ENCODE results near the gene BUB1B.
"Not testable (repeated sequence)": the region's sequence is repeated elsewhere in the genome, so short reads cannot be mapped to it uniquely, and the experiment has no call there.

The BUB1B gene

DNA sequence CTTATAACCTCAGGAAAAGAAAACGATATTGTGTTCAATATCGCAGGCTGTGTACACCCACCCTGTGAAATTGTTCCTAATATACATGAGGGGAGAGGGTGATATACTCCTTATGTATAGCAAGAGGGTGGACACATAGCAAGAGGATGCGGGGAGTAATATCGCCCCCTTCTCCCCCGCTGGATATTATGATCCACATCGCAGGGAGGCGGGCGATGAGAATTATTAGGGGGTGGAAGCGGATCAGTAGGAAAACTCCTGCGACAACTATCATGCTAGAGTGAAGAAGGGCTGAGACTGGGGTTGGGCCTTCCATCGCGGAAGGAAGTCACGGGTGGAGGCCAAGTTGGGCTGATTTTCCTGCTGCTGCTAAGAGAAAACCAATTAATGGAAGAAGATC is 27.3 kb upstream of the BUB1B start:
- H3K27ac ChIP-seq = no peak overlapping the region
- no peak for TF ChIP-seq ZFX (IDR thresholded peaks at IDR 0.05)
- TF ChIP-seq, protein P1, sequence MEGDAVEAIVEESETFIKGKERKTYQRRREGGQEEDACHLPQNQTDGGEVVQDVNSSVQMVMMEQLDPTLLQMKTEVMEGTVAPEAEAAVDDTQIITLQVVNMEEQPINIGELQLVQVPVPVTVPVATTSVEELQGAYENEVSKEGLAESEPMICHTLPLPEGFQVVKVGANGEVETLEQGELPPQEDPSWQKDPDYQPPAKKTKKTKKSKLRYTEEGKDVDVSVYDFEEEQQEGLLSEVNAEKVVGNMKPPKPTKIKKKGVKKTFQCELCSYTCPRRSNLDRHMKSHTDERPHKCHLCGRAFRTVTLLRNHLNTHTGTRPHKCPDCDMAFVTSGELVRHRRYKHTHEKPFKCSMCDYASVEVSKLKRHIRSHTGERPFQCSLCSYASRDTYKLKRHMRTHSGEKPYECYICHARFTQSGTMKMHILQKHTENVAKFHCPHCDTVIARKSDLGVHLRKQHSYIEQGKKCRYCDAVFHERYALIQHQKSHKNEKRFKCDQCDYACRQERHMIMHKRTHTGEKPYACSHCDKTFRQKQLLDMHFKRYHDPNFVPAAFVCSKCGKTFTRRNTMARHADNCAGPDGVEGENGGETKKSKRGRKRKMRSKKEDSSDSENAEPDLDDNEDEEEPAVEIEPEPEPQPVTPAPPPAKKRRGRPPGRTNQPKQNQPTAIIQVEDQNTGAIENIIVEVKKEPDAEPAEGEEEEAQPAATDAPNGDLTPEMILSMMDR (conservative IDR thresholded peaks at IDR 0.05) = no peak

DNA sequence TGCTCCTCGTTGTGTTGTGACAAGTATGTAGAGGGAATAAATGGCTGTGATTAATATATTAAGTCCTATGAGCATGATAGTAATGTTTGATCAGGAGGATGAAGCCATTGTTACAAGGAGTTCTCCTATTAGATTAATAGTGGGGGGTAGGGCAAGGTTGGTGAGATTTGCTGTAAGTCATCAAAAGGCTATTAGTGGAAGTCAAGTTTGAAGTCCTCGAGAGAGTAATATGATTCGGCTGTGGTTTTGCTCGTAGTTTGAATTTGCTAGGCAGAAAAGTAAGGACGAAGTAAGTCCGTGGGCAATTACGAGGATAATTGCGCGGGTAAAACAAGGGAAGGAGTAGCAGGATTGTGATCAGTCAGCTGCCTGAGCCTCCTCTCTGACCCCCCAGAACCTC is 26.0 kb upstream of the BUB1B start:
- H3K27ac ChIP-seq = no peak overlapping the region
- TF ChIP-seq ZFX (IDR thresholded peaks at IDR 0.05) = no peak
- TF ChIP-seq, protein P1 (conservative IDR thresholded peaks at IDR 0.05) = no peak

DNA sequence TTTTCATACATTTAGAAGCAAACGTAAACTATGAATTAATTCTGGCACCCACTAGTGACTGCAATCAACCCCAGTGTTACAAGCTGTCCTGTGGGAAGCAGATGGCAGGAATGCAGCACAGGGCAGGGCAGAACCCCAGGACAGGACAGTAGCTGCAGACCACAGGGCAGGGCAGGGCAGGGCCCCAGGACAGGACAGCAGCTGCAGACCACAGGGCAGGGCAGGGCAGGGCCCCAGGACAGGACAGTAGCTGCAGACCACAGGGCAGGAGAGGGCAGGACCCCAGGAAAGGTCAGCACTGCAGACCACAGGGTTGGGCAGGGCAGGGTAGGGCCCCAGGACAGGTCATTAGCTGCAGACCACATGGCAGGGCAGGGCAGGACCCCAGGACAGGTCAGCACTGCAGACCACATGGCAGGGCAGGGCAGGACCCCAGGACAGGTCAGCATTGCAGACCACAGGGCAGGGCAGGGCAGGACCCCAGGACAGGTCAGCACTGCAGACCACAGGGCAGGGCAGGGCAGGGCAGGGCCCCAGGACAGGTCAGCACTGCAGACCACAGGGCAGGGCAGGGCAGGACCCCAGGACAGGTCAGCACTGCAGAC is 24.9 kb upstream of the BUB1B start:
- not testable (repeated sequence) for H3K27ac ChIP-seq

DNA sequence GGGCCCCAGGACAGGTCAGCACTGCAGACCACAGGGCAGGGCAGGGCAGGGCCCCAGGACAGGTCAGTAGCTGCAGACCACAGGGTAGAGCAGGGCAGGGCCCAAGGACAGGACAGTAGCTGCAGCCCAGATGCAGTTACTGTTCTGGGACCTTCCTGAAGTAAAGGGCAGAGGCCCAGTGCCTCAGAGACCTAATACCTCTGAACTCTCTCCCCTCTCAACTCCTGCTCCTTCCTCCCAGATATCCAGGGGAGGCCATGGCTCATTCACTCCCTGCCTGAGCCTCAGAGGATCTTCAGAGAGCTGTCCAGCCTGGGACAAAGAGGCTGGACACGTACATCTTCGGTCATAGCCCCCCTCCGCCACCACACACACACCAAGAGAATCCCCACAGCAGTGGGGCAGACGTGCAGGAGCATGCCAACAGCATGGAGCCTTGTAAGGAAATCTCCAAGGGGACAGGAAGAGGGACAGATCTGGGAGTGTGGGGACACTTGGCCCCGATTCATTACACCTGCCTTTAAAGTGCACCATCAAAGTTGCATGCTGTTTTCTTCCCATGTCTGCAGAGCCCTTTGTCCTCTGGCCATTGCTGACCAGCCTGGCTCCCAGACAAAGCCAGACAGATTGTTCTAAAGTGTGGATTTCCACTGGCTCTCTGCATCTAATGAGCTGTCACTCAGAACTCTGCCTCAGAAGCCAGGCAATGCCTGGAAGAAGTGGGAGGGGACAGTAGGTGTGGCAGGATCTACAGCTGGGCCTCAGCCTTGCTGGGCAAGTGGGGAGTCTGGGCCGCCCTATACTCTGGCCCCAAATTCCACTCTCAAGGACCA is 24.2 kb upstream of the BUB1B start:
- TF ChIP-seq ZFX (IDR thresholded peaks at IDR 0.05) = no peak
- TF ChIP-seq, protein P1 (conservative IDR thresholded peaks at IDR 0.05) = no peak
- H3K27ac ChIP-seq = no peak overlapping the region

DNA sequence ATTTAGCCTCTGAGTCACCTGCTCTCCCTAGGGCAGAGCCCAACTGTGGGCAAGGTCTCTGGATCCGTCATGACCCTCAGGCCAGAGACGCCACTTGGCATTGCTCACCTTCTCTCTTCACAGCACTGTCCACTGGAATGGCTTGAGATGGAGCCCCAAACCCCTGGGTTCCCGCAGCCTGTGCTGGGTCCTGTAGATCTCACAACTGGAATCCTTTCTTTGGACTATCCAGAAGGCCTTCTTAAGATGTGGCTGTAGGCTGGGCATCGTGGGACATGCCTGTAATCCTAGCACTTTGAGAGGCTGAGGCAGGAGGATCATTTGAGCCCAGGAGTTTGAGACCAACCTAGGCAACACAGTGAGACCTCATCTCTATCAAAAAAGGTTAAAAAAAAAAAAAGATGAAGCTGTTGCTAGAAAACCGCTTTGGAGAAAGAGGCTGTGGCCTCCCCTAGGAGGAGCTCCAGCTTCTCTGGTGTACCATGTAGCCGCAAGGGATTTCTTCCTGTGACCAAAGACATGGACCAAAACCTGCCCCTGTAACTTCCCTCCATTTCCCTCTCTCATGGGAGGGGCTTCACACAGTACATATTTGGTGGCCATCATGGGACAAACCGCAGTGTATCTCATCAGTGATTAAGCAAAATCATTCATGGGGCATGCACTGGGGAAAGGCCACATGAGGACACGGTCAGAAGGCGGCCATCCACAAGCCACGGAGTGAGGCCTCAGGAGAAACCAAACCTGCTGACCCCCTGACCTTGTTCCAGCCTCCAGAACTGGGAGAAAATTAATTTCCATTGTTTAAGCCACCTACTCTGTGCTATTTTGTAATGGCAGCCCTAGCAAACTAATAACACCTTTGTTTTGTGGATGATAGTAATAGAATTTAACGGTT is 23.3 kb upstream of the BUB1B start:
- H3K27ac ChIP-seq = no peak overlapping the region
- no peak for TF ChIP-seq ZFX (IDR thresholded peaks at IDR 0.05)

DNA sequence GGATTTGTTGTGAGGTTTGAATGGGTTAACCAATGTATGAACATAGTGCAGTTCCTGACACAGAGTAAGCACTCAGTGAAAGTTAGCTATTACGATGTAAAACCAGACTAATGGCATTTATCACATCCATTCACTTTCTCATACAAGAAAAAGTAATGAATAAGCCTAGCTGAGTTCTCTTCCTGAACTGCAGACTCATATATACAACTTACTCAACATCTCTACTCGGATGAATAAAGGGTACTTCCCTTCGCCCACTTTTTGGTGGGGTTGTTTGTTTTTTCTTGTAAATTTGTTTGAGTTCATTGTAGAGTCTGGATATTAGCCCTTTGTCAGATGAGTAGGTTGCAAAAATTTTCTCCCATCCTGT is 22.7 kb upstream of the BUB1B start:
- H3K27ac ChIP-seq = not testable (repeated sequence)

DNA sequence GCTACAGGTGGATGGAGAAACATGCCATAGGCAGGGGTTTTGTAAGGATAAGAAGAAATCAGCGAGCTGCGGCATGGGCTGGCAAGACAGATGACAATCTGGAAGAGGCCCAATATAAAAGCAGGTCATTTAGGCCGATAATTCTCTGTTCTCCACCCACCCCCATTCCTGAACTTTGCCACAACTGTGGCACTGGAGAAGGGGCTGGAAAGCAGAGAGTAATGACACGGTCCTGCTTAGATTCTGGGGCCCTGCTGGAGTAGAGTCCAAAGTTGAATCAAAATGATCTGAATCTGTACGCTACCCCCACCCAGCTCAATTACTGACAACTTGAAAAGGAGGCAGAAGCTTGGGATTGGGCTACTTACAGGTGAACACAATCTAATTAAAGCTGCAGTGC is 18.4 kb upstream of the BUB1B start:
- TF ChIP-seq, protein P1 (conservative IDR thresholded peaks at IDR 0.05) = no peak
- no peak for TF ChIP-seq ZFX (IDR thresholded peaks at IDR 0.05)
- no peak overlapping the region for H3K27ac ChIP-seq

DNA sequence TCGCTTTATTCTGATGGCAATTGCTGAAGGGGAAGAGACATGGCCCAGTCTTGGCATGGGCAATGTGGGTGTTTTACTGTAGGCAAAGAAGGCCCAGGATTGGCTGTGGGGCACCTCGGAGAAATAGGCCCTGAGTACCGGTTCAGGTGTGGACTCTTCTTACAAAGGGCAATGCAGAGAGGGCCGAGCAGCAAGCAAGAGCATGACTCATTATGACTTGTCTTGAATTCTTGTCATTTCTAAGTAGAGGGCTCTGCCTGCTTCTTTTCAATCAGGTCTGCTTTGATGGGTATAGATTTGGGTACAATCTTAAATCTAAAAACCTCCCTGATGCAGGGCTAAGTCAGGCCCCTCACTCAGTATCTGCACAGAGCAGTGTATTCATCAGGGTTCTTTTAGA is 14.8 kb upstream of the BUB1B start:
- no peak for TF ChIP-seq ZFX (IDR thresholded peaks at IDR 0.05)
- TF ChIP-seq, protein P1 (conservative IDR thresholded peaks at IDR 0.05) = no peak
- no peak overlapping the region for H3K27ac ChIP-seq

Data from C4-2B (cell line).